ENCODE measurements around the gene EEF1A2. TPM values are rescaled to one million over a fixed set of nuclear protein-coding genes. Genes with fewer than 3 reads are reported as not detected.

The EEF1A2 gene
- polyA plus RNA-seq, 3 donors, result 0.79 to 1.6 (median 1.1) TPM

- no peak for DNase-seq (ENCODE audit: low read depth in 3 of 3, low spot score in 2 of 3)
Observed at GRCh38 chr20:63501818-63502670, 3.2 kb upstream of the EEF1A2 start.

- DNase-seq (ENCODE audit: low read depth in 3 of 3, low spot score in 2 of 3), result no peak
Observed at GRCh38 chr20:63500902-63501817, 2.3 kb upstream of the EEF1A2 start.

- DNase-seq (ENCODE audit: low read depth in 3 of 3, low spot score in 2 of 3), result no peak
Observed at GRCh38 chr20:63500151-63500901, 1.4 kb upstream of the EEF1A2 start.

GRCh38 chr20:63499338-63499969, 571 bp upstream of the EEF1A2 start:
- DNase-seq (ENCODE audit: low read depth in 3 of 3, low spot score in 2 of 3), result no peak

GRCh38 chr20:63497946-63498935, 642 bp downstream of the EEF1A2 start:
- DNase-seq (ENCODE audit: low read depth in 3 of 3, low spot score in 2 of 3), result no peak

GRCh38 chr20:63497138-63497945, 1.5 kb downstream of the EEF1A2 start:
- no peak for DNase-seq (ENCODE audit: low read depth in 3 of 3, low spot score in 2 of 3)

GRCh38 chr20:63496596-63497120, 2.2 kb downstream of the EEF1A2 start:
- no peak for DNase-seq (ENCODE audit: low read depth in 3 of 3, low spot score in 2 of 3)

- no peak for DNase-seq (ENCODE audit: low read depth in 3 of 3, low spot score in 2 of 3)
Observed at GRCh38 chr20:63495741-63496595, 2.9 kb downstream of the EEF1A2 start.

GRCh38 chr20:63495167-63495720, 3.6 kb downstream of the EEF1A2 start:
- no peak for DNase-seq (ENCODE audit: low read depth in 3 of 3, low spot score in 2 of 3)

GRCh38 chr20:63494420-63495166, 4.3 kb downstream of the EEF1A2 start:
- DNase-seq (ENCODE audit: low read depth in 3 of 3, low spot score in 2 of 3), result no peak

- no peak for DNase-seq (ENCODE audit: low read depth in 3 of 3, low spot score in 2 of 3)
Observed at GRCh38 chr20:63494084-63494419, 4.8 kb downstream of the EEF1A2 start.

GRCh38 chr20:63493563-63494020, 5.3 kb downstream of the EEF1A2 start:
- no peak for DNase-seq (ENCODE audit: low read depth in 3 of 3, low spot score in 2 of 3)

GRCh38 chr20:63492982-63493381, 5.9 kb downstream of the EEF1A2 start:
- DNase-seq (ENCODE audit: low read depth in 3 of 3, low spot score in 2 of 3), result no peak

GRCh38 chr20:63492518-63492917, 6.4 kb downstream of the EEF1A2 start:
- no peak for DNase-seq (ENCODE audit: low read depth in 3 of 3, low spot score in 2 of 3)

- no peak for DNase-seq (ENCODE audit: low read depth in 3 of 3, low spot score in 2 of 3)
Observed at GRCh38 chr20:63491635-63492230, 7.2 kb downstream of the EEF1A2 start.

- DNase-seq (ENCODE audit: low read depth in 3 of 3, low spot score in 2 of 3), result no peak
Observed at GRCh38 chr20:63491078-63491477, 7.8 kb downstream of the EEF1A2 start.

All from right renal cortex interstitium (tissue), 3 donors.